GM12865 (cell line): ENCODE measurements around the gene SLC9C1.

Experiments used
- DNase-seq: peaks from one replicate; pipeline ENCODE4 v3.0.0; 2010; ENCODE audit warnings: low read depth
- H3K4me3 ChIP-seq: 2 replicates; pipeline ENCODE4 v1.5.1; 2011; ENCODE audit warnings: mild to moderate bottlenecking, low read depth, low read length, control low read depth
- CTCF ChIP-seq: IDR thresholded peaks from 2 replicates; pipeline ENCODE4 v1.5.1; 2011; ENCODE audit warnings: low read length, control low read depth, low read depth, inconsistent platforms; ENCODE audit not compliant: insufficient read depth; ENCODE audit errors: missing control alignments

The SLC9C1 gene

GRCh38 chr3:112320691-112321090, 26.7 kb upstream of the SLC9C1 start:
- TF ChIP-seq CTCF: no peak
- no peak for DNase-seq
- no peak overlapping the region for H3K4me3 ChIP-seq

- H3K4me3 ChIP-seq: no peak overlapping the region
- DNase-seq: no peak
- no peak for TF ChIP-seq CTCF
Observed at GRCh38 chr3:112319516-112320276, 25.7 kb upstream of the SLC9C1 start.

GRCh38 chr3:112315791-112316190, 21.8 kb upstream of the SLC9C1 start:
- no peak overlapping the region for H3K4me3 ChIP-seq
- no peak for TF ChIP-seq CTCF
- no peak for DNase-seq

GRCh38 chr3:112314649-112315048, 20.6 kb upstream of the SLC9C1 start:
- no peak for DNase-seq
- H3K4me3 ChIP-seq: no peak overlapping the region
- no peak for TF ChIP-seq CTCF

GRCh38 chr3:112308151-112308911, 14.3 kb upstream of the SLC9C1 start:
- no peak for TF ChIP-seq CTCF
- no peak for DNase-seq
- H3K4me3 ChIP-seq: no peak overlapping the region

- H3K4me3 ChIP-seq: no peak overlapping the region
- DNase-seq: no peak
- TF ChIP-seq CTCF: no peak
Observed at GRCh38 chr3:112307557-112307956, 13.5 kb upstream of the SLC9C1 start.
